T-helper 1 cell (primary cell): ENCODE data around the gene KIAA0513.
A peak's percentile ranks its signal among the peaks of the same experiment; 100 is the strongest.

Source experiments
- DNase-seq, 5 donors: peaks; one replicate each; pipeline ENCODE4 v3.0.0-alpha.2; 2012 to 2020

Gene KIAA0513

DNA sequence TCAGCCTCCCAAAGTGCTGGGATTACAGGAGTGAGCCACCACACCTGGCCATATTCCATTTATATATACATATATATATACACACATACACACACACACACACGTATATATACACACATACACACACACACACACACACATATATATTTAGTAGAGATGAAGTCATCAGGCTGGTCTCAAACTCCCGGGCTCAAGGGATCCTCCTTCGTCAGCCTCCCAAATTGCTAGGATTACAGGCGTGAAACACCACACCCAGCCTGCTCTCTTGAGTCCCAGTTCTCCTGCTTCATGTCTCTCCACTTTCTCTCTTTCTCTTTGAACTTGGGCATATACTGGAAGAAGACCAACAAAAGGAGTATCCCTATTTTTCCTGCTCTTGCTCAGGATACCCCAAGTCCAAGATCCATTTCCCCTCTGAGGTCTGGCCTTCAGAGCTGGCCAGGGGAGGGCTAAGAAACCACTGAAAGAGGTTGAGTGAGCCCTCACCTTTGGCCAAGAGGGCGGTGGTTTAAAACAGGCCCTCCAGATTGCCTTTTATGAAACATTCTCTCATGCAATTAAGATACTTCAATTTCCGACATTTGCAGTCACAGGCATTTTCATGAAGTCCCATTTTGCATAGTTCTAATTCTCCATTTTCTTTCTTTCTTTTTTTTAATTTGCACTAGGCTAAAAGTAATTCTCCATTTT, 46.8 kb downstream of the KIAA0513 start:
- DNase-seq, result no peak

DNA sequence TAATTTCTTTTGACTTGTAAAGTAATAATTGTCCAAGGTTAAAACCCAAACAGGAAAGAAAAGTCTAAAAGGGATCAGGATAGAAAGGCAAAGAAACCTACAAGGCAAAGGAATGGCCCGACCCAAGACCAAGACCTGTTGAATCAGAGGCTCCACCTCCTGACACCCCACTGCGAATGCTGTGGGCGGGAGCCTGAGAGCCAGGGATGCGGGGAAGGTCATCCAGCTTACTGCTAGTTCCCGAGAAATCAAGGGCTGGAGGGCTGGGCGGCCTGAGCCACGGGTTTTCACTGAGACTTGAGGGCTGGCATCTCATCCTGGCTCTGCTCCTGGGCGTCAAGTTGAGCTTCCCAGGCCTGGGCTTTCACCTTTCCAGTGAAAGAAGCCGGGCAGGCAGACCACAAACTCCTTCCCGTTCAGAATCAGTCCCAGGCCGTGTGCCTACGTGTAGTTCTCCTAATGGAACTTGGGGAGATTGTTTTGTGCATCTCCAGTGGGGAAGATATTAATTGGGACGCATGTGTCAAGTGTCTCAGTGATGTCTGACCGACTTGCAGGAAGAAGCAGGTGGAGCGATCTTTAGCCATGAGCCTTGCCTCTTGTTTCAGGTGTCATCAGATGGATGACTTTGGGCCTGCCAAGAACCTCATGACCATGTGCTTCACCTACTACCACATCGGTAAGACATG, 47.8 kb downstream of the KIAA0513 start:
- DNase-seq, result no peak

- no peak for DNase-seq
Observed at GRCh38 chr16:85077039-85077438, 49.4 kb downstream of the KIAA0513 start.

DNA sequence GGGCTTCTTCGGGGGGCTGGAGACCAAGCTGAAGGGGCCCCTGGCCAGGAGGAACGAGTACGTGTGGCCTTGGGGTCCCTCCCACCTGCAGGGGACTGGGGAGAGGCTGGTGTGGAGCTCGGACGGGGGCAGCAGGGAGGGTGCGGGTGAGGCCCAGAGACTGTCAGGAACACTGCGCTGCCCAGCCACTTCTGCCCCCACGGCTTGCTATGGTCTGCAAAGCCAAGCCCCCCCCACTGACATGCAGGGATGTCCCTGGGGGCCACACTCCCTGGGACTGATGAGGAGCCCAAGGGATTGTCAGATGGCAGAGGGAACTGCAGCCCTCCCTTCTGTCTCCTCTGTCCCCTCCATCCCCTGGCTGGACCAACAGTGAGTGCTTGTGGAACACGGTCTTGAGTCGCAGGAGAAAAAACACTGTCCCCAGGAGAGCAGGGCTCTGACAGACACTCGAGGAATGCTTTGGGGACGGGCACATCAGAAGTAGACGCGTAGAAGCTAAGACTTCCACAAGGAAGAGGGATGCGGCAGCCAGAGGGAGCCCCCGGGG, 50.1 kb downstream of the KIAA0513 start:
- no peak for DNase-seq

GRCh38 chr16:85078226-85078625, 50.6 kb downstream of the KIAA0513 start:
- DNase-seq, result no peak

DNA sequence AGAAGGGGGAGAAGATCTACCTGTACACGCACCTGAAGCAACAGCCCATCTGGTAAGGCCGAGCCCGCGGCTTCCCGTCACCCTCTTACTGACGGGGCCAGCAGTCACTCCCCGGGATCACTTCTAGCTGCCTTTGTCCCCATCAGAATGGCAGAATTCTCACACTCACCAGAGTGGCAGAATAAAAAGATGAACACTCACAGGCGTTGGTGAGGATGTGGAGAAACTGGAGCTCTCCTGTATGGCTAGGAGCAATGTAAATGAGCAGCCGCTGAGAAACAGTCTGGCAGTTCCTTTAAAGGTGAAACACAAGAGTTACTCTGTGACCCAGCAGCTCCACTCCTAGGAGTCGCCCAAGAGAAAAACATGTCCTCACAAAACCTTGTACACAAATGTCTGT, 51.4 kb downstream of the KIAA0513 start:
- DNase-seq, result no peak

- DNase-seq, result no peak
Observed at GRCh38 chr16:85079785-85080570, 52.4 kb downstream of the KIAA0513 start.

DNA sequence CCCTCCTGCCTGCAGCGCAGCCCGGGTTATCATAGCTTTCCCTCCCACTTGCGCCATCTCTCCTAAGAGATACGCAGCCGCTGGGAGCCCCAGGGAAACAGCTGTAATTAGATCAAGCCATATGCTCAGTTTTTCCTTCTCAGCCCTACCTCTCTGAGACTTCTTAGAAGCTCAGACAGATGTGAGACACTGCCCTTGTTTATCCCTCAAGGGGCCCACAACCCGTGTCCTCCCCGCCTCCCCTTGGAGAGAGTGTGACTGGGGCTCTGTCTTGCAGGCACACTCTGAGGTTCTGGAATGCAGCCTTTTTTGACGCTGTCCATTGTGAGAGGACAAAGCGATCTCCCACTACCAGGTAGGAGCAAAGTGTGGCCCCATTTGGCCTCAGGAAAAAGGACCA, 53.4 kb downstream of the KIAA0513 start:
- DNase-seq, result no peak

- DNase-seq, result no peak
Observed at GRCh38 chr16:85081765-85082164, 54.2 kb downstream of the KIAA0513 start.

DNA sequence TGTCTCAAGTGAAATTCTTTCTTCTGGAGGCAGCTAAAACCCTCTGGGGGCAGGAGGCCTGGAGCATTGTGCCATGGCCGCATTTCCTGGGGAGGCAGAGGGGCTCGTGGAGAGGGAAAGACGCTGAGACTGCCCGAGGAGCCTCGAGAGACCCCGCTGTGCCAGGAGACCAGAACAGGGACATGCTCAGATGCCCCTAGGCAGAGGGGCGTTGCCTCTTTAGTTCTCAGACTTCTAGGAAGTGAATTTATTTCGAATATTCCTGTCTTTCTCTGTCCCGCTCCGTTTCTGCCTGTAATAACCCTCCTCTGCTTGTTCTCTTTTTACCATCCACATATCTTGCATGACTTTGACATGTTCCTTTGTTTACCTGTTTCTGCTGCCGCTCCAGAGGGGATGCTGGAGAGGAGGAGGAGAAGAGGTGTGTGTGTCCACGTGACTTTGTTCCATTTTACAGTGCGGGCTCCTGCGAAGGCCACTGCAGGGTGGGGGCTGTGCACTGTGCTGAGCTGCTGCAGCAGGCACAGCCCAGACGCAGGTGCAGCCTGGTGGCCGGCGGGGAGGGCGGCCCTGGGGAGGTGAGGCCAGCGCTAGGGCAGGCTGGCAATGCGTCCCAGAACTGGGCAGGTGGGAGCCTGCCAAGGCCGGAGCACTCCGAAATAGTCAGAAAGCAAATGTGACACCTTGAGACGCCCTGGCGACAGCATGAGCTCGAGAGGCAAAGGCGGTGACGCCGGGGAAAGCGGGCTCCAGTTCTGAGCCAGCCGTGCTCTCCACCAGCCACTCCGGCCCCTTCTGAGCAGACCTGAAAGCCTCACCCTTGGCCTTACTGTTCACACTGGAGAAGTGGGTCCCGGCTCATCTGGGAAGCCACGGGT, 54.8 kb downstream of the KIAA0513 start:
- no peak for DNase-seq

GRCh38 chr16:85083051-85083639, 55.5 kb downstream of the KIAA0513 start:
- DNase-seq, result no peak

GRCh38 chr16:85084841-85085510, 57.4 kb downstream of the KIAA0513 start:
- no peak for DNase-seq

DNA sequence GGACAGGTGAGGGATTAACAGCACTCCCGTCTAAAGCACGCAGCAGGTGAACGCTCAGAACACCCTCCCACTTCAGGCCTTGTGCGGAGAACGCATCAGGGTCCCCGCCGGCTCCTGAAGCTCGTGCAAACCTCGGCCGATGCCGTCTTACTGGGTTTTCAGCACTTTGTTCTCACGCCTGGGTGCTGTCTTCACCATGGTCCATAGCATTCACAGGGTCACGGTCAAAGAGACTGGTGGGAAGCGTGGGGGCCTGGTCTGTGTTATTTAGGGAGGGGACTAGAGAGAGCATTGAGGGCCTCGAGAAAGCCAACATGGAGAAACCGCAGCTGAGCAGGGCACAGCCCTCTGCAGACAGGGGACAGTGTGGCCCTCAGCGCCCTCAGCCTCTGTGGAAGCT, 58.1 kb downstream of the KIAA0513 start:
- no peak for DNase-seq

DNA sequence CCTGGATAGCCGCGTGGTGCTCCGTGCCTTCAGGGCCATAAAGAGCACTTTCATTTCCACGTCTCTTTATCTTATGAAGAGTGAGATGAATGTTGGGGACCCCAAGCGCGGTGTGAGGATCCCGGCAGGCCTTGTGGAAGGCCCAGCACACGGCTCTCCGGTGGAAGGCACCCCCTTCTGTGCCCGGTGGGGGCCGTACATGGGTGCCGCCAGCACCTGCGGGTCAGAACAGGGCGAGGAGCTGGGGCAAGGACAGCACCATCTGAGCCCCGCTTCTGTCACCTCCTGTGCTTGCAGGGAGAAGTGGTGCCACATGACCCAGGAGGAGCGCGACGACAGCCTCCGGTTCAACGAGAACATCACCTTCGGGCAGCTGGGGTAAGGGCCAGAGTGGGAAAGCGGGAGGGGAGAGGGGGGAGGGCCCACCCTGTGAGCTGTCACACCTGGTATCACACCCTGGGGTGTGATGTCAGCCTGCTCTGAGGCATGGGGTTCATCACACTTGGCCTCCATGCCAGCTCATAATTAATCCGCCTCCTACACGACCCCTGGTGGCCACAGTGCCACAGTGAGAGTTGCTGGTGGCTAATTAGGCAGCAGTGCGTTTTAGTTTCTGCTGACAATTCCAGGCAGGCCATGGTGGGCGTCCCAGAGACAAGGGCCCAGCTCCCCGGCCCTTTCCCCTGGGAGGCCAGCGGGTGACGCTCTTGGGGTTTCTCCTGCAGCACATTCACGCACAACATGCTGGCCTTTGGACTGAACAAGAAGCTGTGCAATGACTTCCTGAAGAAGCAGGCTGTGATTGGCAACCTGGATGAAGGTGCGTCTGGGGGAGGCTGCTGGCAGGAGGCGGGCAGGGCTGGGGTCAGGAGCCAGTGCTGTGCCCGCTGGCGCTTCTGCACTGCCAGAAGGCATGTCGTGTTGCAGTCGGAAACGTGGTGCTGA, 59.0 kb downstream of the KIAA0513 start:
- peak; percentile 41 to 60 (median 54) for DNase-seq

- DNase-seq, result no peak
Observed at GRCh38 chr16:85087899-85088569, 60.4 kb downstream of the KIAA0513 start.

DNA sequence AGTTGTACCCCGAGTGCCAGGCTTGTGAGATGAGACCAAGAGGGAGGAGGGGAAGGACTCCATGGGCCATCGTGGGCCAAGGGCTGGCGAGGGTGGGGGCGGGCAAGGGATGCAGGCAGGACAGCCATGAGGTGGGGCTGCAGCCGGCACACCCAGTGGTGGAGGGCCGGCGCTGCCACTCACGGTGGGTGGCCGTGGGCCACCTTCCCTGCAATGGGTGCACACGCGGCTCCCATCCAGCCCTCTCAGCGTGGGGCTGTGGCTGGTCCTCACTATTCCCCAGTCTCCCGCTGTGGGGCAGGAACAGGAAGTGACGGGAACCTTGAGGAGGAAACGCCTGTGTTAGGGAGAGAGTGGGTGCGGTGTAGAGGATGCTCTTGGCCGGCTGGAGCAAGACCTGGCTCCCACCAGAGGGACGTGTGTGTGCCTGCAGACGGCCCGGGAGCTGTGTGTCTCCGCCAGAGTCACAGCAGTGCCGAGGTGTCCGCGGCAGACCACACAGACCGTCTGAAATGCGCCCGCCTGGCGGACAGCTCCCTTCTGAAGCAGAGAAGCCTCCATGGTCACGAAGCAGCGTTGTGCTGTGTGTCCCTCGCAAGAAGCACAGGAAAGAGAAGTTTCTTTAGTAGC, 61.1 kb downstream of the KIAA0513 start:
- no peak for DNase-seq

- DNase-seq, result no peak
Observed at GRCh38 chr16:85089525-85089924, 61.9 kb downstream of the KIAA0513 start.

GRCh38 chr16:85090181-85090580, 62.6 kb downstream of the KIAA0513 start:
- DNase-seq, result no peak

DNA sequence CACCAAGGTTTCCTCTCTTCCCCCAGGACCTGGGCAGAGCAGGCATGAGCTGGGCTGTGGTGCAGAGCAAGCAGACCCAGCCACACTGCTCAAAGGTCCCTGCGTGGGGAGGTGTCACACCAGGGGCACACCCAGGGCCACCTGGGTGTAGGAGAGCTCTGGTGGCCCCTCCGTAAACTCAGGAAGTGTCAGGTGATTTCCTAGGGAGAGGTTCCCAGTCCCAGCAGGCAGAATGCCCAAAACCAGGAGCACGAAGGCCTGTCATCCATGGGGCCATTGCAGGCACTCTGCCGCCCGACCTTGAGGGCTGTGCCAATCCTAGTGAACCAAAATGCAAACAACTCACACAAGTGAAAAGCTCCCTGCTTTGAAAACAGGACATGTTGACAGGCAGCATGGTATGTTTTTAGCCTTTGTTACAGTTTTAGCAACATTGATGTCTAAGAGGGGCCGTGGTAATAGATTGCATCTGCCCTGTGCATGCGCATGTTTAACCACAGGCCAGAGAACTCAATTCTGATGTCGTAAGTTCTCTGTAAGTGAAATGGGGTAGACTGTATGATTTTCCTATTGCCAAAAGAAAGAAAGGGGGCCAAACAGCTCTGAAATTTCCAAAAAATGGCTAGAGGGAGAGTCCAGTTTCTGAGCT, 63.4 kb downstream of the KIAA0513 start:
- DNase-seq, result no peak
